HuH-7.5 (cell line): ENCODE measurements around the gene ITGB6.

Experiments
- DNase-seq: peaks from one replicate; pipeline ENCODE4 v3.0.0; 2011; ENCODE audit warnings: low spot score

ITGB6 gene

GRCh38 chr2:160087854-160088745 lies 112.0 kb downstream of the ITGB6 start:
- no peak for DNase-seq

- no peak for DNase-seq
These were observed 114.4 kb downstream of the ITGB6 start for GRCh38 chr2:160085662-160086061.

GRCh38 chr2:160077912-160078810 lies 121.9 kb downstream of the ITGB6 start:
- DNase-seq = no peak

GRCh38 chr2:160076914-160077313 lies 123.2 kb downstream of the ITGB6 start:
- no peak for DNase-seq

GRCh38 chr2:160076241-160076640 lies 123.8 kb downstream of the ITGB6 start:
- DNase-seq = no peak

GRCh38 chr2:160075171-160075570 lies 124.9 kb downstream of the ITGB6 start:
- no peak for DNase-seq

GRCh38 chr2:160073284-160073888 lies 126.7 kb downstream of the ITGB6 start:
- DNase-seq = no peak

- no peak for DNase-seq
These were observed 131.2 kb downstream of the ITGB6 start for GRCh38 chr2:160068906-160069305.

- DNase-seq = no peak
These were observed 135.2 kb downstream of the ITGB6 start for GRCh38 chr2:160064916-160065315.

GRCh38 chr2:160063879-160064612 lies 136.0 kb downstream of the ITGB6 start:
- DNase-seq = no peak

GRCh38 chr2:160063271-160063670 lies 136.8 kb downstream of the ITGB6 start:
- DNase-seq = no peak

GRCh38 chr2:160062292-160063005 lies 137.6 kb downstream of the ITGB6 start, which contains the start of gene PLA2R1:
TSS of gene PLA2R1 (minus strand) at chr2:160062615. CDS start at chr2:160062403, 212 bp downstream.
- DNase-seq = peak; percentile 43

GRCh38 chr2:160061944-160062291 lies 138.2 kb downstream of the ITGB6 start:
- no peak for DNase-seq

GRCh38 chr2:160061533-160061932 lies 138.5 kb downstream of the ITGB6 start:
- no peak for DNase-seq

GRCh38 chr2:160060297-160060696 lies 139.8 kb downstream of the ITGB6 start:
- no peak for DNase-seq

- DNase-seq = no peak
These were observed 142.7 kb downstream of the ITGB6 start for GRCh38 chr2:160057356-160057755.

GRCh38 chr2:160055726-160056108 lies 144.4 kb downstream of the ITGB6 start:
- no peak for DNase-seq

- DNase-seq = no peak
These were observed 144.9 kb downstream of the ITGB6 start for GRCh38 chr2:160054984-160055725.

GRCh38 chr2:160053946-160054345 lies 146.1 kb downstream of the ITGB6 start:
- DNase-seq = no peak

- no peak for DNase-seq
These were observed 147.5 kb downstream of the ITGB6 start for GRCh38 chr2:160052531-160052930.
